ENCODE results near the gene BMPR1A.
A peak's percentile ranks its signal among the peaks of the same experiment; 100 is the strongest.

The BMPR1A gene

GRCh38 chr10:86968271-86968993 lies 212.0 kb downstream of the BMPR1A start, which contains the start of gene ADIRF:
ADIRF (plus strand) TSS chr10:86968482; CDS start chr10:86968545, 63 bp downstream.
- TF ChIP-seq CTCF (IDR thresholded peaks at IDR 0.05) (no peak), ZFX (IDR thresholded peaks at IDR 0.05; ENCODE audit: borderline replicate concordance) (no peak)
- peak within 1 kb of the TSS; percentile 75 for H3K27ac ChIP-seq

GRCh38 chr10:86968994-86969355 lies 212.6 kb downstream of the BMPR1A start:
- TF ChIP-seq ZFX (IDR thresholded peaks at IDR 0.05; ENCODE audit: borderline replicate concordance), result no peak
- no peak for TF ChIP-seq CTCF (IDR thresholded peaks at IDR 0.05)
- H3K27ac ChIP-seq, result peak overlapping the region; percentile 75

- no peak for TF ChIP-seq CTCF (IDR thresholded peaks at IDR 0.05)
- TF ChIP-seq ZFX (IDR thresholded peaks at IDR 0.05; ENCODE audit: borderline replicate concordance), result no peak
- H3K27ac ChIP-seq, result peak overlapping the region; percentile 75
These were observed 213.1 kb downstream of the BMPR1A start for GRCh38 chr10:86969421-86970041.

GRCh38 chr10:86970162-86970981 lies 214.0 kb downstream of the BMPR1A start:
- TF ChIP-seq ZFX (IDR thresholded peaks at IDR 0.05; ENCODE audit: borderline replicate concordance) (no peak), CTCF (IDR thresholded peaks at IDR 0.05) (no peak)
- H3K27ac ChIP-seq, result peak overlapping the region; percentile 75

GRCh38 chr10:86970982-86971231 lies 214.5 kb downstream of the BMPR1A start:
- H3K27ac ChIP-seq, result no peak overlapping the region
- no peak for TF ChIP-seq CTCF (IDR thresholded peaks at IDR 0.05)
- no peak for TF ChIP-seq ZFX (IDR thresholded peaks at IDR 0.05; ENCODE audit: borderline replicate concordance)

GRCh38 chr10:86971232-86971991 lies 215.0 kb downstream of the BMPR1A start:
- no peak for TF ChIP-seq ZFX (IDR thresholded peaks at IDR 0.05; ENCODE audit: borderline replicate concordance)
- TF ChIP-seq CTCF (IDR thresholded peaks at IDR 0.05), result no peak
- H3K27ac ChIP-seq, result no peak overlapping the region
